ENCODE measurements around the gene IGF2R.
"Not testable (repeated sequence)": the region's sequence is repeated elsewhere in the genome, so short reads cannot be mapped to it uniquely, and the experiment has no call there.

IGF2R gene

GRCh38 chr6:159999240-159999671 is 30.4 kb downstream of the IGF2R start:
- no peak for DNase-seq

GRCh38 chr6:160000280-160000704 is 31.4 kb downstream of the IGF2R start:
- no peak for DNase-seq

GRCh38 chr6:160000893-160001427 is 32.1 kb downstream of the IGF2R start:
- DNase-seq: not testable (repeated sequence)

GRCh38 chr6:160002882-160003281 is 34.0 kb downstream of the IGF2R start:
- no peak for DNase-seq

- no peak for DNase-seq
Observed at GRCh38 chr6:160004018-160004417, 35.1 kb downstream of the IGF2R start.

GRCh38 chr6:160004419-160005175 is 35.7 kb downstream of the IGF2R start:
- no peak for DNase-seq

GRCh38 chr6:160005211-160005610 is 36.3 kb downstream of the IGF2R start:
- DNase-seq: no peak

- DNase-seq: no peak
Observed at GRCh38 chr6:160005861-160006540, 37.1 kb downstream of the IGF2R start.

GRCh38 chr6:160007145-160007544 is 38.3 kb downstream of the IGF2R start:
- DNase-seq: no peak

GRCh38 chr6:160007611-160008010 is 38.7 kb downstream of the IGF2R start:
- DNase-seq: no peak

GRCh38 chr6:160010067-160010466 is 41.2 kb downstream of the IGF2R start:
- no peak for DNase-seq

GRCh38 chr6:160013987-160014868 is 45.3 kb downstream of the IGF2R start:
- peak; percentile 37 for DNase-seq

- DNase-seq: no peak
Observed at GRCh38 chr6:160014869-160015182, 45.9 kb downstream of the IGF2R start.

- no peak for DNase-seq
Observed at GRCh38 chr6:160015778-160016684, 47.1 kb downstream of the IGF2R start.

GRCh38 chr6:160022101-160022500 is 53.2 kb downstream of the IGF2R start:
- DNase-seq: no peak

- no peak for DNase-seq
Observed at GRCh38 chr6:160022793-160023192, 53.9 kb downstream of the IGF2R start.

- DNase-seq: no peak
Observed at GRCh38 chr6:160024152-160024551, 55.3 kb downstream of the IGF2R start.

GRCh38 chr6:160027076-160027475 is 58.2 kb downstream of the IGF2R start:
- DNase-seq: no peak

- DNase-seq: no peak
Observed at GRCh38 chr6:160027931-160028330, 59.0 kb downstream of the IGF2R start.

GRCh38 chr6:160028487-160029275 is 59.8 kb downstream of the IGF2R start:
- no peak for DNase-seq

- no peak for DNase-seq
Observed at GRCh38 chr6:160029525-160029924, 60.6 kb downstream of the IGF2R start.

All from NCI-H2029 treated with DMSO at 0.1 percent for 48 hours (cell line).